Stimulated activated CD4-positive, alpha-beta T cell treated with anti-CD3 and anti-CD28 coated beads, Interleukin-1b, Interleukin-23, amount 100 ng/mL, for 24 hours (primary cell): ENCODE results near the gene MTA1.

Experiments
- DNase-seq, 4 experiments: peaks; one replicate each; pipeline ENCODE4 v3.0.0-alpha.2; 2020; ENCODE audit warnings: low read depth in 4 of 4, low spot score in 1 of 4

MTA1 gene

GRCh38 chr14:105386581-105387529, 32.8 kb upstream of the MTA1 start:
- no peak for DNase-seq

- no peak for DNase-seq
Measured at GRCh38 chr14:105387530-105387922, 32.1 kb upstream of the MTA1 start.

DNA sequence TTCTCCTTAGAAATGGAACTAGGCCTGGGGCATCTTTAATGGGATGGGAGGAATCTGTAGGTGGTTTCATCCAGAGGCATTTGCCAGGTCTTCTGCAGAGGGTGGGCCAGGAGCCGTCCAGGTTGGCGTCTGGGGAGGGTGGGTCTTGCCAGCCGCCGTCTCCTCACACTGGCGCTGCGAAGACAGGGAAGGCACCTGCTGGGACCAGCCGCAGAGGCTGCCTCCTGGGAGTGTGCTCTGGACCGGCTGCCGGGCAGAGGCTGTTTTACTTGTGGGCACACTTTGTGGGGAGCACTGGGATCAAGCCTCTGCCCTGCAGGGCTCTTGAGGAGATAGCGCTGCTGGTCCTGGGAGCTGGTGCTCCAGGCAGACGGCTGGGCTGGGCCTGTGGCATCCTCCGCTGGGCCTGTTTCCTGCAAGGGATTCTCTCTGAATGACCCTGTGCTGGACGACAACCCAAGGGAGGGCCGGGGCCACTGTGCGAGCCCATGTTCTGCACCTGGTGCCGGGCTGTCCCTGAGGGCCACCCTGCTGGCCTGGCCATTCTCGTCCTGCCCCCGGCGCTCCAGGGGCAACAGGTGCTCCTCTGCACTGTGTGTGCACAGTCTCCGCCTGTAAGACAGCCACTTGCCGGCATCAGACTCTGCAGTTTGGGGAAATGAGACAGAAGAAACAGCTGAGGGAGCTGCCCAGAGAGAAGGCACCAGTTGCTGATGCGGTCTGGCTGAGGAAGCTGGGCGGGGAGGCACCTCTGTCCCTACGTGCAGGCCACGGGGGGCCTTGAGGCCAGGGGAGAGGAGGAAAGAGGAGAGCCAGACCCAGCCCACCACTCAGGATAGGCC, 31.3 kb upstream of the MTA1 start:
- no peak for DNase-seq

DNA sequence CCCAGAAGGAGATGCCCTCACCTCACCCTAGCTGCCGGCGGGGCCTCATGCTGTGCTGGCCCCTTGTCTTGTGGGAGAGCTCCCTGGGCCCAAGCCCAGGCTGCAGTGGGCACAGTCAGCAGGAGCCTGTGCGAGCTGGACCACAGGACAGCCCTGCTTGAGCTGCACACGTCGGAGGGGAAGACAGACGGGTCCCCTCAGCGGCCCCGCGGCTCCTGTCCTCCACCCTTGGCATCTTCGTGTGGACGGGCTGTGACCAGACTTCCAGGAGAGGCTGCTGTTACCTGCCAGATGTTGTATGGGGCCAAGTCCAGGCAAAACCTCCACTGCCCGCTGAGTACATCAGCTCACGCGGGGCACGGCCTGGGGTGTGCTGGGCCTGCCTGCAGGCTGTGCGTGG, 30.7 kb upstream of the MTA1 start:
- no peak for DNase-seq

- no peak for DNase-seq
Measured at GRCh38 chr14:105389534-105389933, 30.1 kb upstream of the MTA1 start.

GRCh38 chr14:105389976-105390848, 29.4 kb upstream of the MTA1 start:
- DNase-seq: no peak

GRCh38 chr14:105390849-105391500, 28.7 kb upstream of the MTA1 start:
- DNase-seq: no peak

DNA sequence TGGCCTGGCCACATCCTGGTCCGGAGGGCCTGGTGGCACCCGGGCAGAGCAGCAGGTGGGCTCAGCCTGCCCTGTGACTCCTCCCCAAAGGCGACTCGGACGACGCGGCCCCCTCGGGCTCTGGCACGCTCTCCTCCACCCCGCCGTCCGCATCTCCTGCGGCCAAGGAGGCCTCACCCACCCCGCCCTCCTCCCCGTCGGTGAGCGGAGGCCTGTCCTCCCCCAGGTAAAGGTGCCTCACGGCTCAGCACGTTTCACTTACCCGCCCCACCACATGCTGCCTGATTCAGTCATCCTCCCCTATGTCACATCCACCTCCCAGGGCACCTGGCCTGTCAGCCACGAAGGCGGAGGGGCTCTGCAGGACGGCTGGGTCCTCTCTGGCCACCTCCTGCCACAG, 28.1 kb upstream of the MTA1 start:
- no peak for DNase-seq

DNA sequence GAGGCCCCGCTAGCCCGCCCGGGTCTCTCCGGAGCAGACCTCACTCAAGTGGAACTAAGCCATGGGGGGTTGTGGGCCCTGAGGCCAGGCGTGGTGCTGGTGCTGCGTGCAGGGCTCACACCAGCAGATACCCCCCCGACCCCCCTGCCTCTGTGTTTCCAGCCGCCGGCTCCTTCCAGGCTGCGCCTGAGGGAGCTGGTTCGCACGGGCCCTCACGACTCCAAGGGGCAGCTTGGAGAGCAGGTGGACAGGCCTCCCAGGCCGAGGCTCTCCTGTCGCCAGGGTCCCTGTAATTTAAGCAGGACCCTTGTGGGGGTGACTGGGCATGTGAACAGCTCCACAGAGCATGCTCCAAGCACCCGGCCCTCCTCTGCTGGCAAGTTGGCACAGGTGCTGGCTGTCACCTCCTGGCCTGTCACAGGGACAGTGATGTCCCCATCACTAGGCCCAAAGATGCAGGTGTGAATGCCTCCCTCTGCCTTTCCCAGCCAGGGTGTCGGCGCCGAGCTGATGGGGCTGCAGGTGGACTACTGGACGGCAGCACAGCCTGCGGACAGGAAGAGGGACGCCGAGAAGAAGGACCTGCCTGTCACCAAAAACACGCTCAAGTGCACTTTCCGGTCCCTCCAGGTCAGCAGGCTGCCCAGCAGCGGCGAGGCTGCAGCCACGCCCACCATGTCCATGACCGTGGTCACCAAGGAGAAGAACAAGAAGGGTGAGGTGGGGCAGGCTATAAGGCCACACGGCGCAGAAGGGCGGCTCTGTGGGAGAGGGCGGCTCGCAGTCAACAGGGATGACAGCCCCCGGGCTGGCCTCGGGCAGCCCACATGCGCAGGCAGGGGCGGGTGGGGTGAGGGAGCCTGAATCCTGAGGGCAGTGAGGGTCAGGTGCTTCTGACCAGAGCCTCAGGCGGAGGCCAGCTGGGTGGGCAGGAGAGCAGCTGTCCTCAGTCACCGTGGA, 27.2 kb upstream of the MTA1 start:
- DNase-seq: no peak

DNA sequence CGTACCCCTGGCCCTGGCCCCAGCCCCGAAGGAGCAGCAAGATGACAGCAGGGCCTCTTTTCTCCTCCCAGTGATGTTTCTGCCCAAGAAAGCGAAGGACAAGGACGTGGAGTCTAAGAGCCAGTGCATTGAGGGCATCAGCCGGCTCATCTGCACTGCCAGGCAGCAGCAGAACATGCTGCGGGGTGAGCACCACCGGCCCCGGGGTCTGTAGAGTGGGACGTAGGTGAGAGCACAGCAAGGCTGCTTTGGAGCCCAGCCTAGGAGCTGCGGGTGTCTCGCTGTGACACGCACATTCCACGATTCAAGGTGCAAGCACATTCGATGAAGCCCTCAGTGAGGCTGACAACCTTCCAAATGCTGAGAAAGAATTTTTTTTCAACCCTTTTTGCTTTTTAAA, 26.5 kb upstream of the MTA1 start:
- no peak for DNase-seq

DNA sequence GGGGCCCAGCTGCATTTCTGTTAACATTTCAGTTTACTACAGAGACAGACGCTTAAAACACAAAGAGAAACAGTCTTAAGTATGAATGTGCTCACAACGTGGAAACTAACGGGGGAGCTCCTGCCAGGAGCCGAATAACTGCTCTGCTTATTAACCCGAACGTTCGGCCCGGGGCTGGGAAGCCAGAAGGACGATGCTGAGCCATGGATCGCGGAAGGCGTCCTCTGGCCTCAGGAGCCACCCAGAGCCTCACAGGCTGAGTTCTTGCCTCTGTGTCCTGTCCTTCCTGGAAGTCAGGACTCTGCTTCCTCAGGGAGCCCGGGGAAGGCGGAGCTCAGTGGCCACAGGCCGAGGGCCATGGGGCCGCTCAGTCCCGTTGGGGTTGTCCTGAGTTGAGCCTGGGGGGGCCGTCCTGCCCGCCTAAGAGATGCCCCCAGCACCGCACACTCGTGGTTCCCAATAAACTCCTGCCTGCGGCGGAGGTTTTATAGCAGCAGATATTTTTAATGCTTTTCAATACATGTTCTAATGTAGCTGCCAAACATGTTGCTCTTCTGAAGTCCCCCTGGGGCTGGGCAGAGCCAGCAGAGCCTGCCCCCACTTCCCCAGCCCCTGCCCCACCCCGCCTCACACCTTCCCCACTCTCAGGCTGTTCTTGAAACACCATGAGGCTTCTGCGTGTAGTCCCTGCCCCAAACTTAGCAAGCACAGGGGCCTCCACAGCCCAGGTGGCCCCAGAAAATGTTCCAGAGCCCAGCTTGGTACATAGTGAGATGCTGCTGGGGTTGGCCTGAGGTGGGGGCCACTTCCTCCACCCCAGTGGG, 24.7 kb upstream of the MTA1 start:
- no peak for DNase-seq

GRCh38 chr14:105395538-105395854, 24.1 kb upstream of the MTA1 start:
- no peak for DNase-seq

GRCh38 chr14:105397350-105397931, 22.2 kb upstream of the MTA1 start:
- DNase-seq: no peak

DNA sequence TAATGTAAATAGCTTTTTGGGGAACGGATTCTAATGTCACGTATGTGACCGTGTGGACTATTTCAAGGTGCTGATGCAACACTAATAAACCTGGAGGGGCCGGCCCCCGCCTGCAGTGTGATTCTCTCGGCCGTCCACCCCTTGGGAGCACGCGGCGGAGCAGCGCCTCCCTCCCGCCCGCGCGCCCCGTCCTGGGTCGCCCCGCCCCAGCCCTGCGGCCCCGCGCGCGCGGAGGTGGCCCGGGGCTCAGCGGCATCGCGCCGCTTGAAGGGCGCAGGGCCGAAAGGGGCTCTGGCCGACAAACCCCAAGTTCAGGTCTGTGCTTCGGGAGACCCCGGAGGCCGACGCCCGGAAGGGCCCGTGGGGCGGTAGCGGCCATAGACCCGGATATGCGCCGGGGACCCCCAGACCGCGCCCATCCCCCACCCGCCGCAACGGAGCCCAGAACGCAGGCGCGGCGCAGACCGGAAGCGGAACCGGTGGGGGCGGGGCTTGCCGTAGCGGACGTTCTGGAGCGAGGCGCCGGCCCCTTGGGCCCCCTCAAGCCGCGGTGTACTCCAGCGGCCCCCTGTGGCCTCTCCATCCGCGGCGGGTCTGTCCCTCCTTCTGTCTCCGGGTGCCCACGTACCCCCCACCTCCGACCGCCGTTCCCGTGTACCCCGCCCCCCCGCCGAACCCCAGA, 21.4 kb upstream of the MTA1 start, which contains the start of gene TEX22:
Gene TEX22 (plus strand): TSS at position 495 of the 682 bp plus-strand sequence. CDS start 803 bp downstream, outside the sequence.
- peak; percentile 89 to 97 (median 94) for DNase-seq

- DNase-seq: peak in 2 of 4 experiments; percentile 34 to 44
Measured at GRCh38 chr14:105398726-105399465, 20.7 kb upstream of the MTA1 start.

GRCh38 chr14:105399466-105399775, 20.2 kb upstream of the MTA1 start:
- DNase-seq: no peak

- DNase-seq: no peak
Measured at GRCh38 chr14:105400016-105400415, 19.6 kb upstream of the MTA1 start.
